GM18909 (cell line): Measurements from ENCODE around the gene MAGED4B.
"Not testable (repeated sequence)": the region's sequence is repeated elsewhere in the genome, so short reads cannot be mapped to it uniquely, and the experiment has no call there.

Source experiments
- ATAC-seq: cut with Tn5 transposase; IDR thresholded peaks from one replicate; pipeline ENCODE4 v1.9.1; 2021; ENCODE audit warnings: mild to moderate bottlenecking; ENCODE audit not compliant: unreplicated experiment, poor library complexity

Gene MAGED4B, protein sequence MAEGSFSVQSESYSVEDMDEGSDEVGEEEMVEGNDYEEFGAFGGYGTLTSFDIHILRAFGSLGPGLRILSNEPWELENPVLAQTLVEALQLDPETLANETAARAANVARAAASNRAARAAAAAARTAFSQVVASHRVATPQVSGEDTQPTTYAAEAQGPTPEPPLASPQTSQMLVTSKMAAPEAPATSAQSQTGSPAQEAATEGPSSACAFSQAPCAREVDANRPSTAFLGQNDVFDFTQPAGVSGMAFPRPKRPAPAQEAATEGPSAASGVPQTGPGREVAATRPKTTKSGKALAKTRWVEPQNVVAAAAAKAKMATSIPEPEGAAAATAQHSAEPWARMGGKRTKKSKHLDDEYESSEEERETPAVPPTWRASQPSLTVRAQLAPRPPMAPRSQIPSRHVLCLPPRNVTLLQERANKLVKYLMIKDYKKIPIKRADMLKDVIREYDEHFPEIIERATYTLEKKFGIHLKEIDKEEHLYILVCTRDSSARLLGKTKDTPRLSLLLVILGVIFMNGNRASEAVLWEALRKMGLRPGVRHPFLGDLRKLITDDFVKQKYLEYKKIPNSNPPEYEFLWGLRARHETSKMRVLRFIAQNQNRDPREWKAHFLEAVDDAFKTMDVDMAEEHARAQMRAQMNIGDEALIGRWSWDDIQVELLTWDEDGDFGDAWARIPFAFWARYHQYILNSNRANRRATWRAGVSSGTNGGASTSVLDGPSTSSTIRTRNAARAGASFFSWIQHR

DNA sequence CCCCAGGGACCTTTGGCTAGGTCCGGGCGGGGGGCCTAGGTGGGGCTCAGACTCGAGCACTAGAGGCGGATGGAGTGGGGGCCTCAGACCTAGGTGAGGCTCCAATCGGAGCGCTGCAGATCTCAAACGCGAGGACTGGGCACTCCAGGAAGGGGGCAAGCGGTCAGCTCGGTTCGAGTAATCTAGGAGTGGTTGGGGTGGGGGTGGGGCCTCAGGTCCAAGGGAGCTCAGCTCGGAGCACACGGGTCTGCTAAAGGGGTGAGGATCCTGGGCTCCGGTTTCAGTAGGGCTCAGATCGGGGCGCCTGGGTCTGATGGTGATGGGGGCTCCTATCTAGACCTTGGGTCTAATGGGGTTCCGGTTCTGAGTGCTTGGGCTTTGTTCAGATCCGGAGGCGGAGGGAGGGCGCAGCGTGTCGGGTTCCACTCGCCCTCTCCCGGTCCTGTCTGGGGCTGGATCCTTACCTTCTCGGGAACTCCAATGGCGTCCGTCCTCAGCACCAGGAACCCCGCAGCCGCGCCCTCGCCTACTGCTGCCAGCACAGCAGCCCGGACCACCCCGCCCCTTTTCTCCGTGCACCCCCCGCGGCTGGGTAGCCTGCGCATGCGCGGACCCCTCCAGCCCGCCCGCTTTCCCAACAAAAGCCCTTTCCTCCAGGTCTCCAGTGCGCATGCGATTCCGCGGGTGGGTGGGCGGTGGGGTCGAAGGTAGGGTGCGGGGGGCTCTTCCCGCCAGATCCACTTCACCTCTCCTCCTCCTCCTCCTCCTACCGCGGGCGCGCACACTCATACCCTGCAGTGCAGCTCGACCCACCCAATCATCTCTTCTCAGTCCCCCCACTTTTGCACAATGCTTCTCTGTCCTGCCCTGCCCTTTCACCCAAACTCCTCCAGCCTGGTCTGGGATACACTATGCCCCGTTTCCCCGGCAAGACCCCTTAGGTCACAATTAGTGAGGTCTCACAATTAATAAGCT lies at the start of gene MAGED4B:
MAGED4B (minus strand) TSS at position 518 of the 975 bp plus-strand sequence. CDS start 1,011 bp downstream, outside the sequence.
- ATAC-seq = not testable (repeated sequence)

DNA sequence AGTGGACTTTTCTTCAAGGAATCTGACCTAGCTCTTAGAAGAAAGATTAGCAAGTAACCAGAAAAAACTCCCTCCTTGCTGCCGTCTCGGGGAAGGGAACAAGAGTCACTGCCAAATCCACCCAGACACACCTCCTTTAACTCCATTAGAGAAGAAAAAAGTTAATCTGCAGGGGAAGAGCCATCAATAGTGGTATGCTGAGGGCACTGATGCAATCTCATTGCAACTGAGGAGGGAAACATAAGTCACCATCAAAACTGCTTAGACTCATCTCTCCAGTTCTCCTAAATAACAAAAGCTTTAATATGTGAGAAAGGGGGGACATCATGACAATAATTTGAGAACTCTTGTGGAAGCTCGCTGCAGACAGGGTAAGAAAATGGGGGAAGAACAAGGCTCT lies 49.3 kb upstream of the MAGED4B start:
- ATAC-seq = no peak

DNA sequence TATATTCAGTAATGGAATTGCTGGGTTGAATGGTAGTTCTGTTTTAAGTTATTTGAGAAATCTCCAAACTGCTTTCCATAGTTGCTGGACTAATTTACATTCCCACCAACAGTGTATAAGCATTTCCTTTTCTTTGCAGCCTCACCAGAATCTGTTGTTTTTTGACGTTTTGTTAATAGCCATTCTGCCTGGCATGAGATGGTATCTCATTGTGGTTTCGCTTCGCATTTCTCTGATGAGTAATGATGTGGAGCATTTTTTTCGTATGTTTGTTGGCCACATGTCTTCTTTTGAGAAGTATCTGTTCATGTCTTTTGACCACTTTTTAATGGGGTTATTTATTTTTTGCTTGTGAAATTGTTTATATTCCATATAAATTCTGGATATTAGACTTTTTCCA lies 13.6 kb upstream of the MAGED4B start:
- no peak for ATAC-seq

DNA sequence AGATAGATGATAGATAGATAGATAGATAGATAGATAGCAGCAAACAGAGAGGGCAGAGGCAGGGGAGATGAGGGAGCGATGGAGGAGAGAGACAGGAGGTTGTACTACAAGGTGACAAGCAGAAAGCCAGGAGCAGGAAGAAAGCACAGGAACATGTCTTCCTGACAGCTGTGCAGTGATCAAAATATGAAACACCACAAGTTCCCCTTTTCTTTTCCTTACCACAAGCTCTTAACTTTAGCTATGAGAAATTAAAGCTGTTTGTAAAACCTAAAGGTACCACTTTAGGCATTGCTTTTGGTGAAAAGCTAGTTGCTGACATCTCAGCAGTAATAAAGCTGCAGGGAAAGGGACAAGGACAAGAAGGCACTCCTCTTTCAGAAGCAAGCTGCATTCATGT lies 9.1 kb upstream of the MAGED4B start:
- ATAC-seq = no peak

DNA sequence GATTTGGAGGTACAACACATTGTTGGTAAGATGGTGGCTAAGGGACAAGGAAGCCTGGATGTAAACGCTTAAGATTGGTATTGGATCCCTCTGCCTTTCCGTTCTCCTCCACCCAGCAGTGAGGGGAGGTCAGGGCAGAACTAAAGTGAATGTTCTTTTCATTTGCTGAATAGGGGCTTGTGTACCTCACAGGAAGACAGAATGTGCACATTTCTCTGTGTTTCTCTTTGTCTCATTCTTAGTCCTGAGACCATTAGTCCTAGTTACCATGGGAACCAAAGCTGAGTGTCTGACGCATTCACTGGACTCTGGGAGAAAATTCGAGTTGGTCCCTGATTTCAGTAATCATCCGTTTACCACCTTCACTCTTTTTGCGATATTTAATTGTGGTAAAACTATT lies 26.7 kb downstream of the MAGED4B start:
- ATAC-seq = not testable (repeated sequence)

DNA sequence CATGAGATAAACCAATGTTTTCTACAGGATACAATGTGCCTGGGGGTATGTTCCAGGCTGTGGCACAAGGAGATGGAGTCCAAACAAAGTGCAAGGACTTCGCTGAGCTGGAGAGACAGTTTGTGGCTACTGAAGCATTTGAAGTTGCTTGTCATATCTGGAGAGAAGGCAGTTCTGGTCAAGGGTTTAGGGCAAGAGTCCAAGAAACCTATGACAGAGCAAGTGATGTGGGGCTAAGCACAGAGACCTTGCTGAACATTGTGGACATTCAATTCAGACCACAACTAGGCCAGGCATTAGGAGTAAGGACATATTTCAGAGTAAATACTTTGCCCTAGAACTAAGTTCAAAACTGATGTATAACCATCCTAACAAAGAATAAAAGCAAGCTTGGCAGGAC lies 34.8 kb downstream of the MAGED4B start:
- no peak for ATAC-seq

DNA sequence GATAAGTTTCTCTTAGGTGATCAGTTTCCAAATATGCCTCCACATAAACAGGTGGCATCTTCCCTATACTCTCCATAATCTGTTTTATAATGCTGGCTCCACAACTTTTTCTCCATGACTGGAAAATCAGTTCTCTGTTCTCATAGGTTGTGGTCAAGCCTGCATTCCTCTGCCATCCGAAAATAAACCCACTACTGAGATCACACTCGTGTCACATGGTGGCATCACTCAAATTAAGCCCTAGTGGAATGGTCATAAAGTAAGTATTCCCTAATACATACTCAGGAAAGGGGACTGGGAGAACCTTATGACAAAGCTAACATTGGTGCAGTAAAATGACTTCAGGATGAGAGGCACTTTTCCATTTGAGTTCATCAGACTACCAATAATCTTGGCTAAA lies 37.6 kb downstream of the MAGED4B start:
- no peak for ATAC-seq

DNA sequence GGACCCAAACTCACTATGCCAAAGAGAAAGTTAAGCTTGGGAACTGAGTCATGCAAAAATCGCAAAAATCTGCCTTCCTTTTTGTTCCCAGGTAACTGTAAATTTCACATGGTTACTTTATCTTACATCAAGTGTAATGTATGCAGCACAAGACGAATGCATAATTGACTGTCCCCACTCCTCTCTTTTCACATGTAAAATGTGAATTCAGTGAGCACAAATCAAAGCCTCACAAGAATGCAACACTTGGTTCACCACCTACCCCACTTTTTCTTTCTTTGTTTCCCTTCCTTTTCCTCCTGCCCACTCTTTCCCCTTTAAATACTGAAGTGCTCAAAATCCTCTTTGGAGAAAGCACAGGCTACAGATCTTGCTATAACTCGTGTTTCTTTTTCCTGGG lies 53.2 kb downstream of the MAGED4B start:
- ATAC-seq = no peak
